HG02759 (cell line): ENCODE data around the gene CTTN.

ENCODE experiments used
- ATAC-seq: cut with Tn5 transposase; IDR thresholded peaks from one replicate; pipeline ENCODE4 v1.9.1; 2021; ENCODE audit warnings: mild to moderate bottlenecking, moderate library complexity; ENCODE audit not compliant: unreplicated experiment

Gene CTTN

GRCh38 chr11:70471254-70471653 lies 72.9 kb downstream of the CTTN start:
- no peak for ATAC-seq

GRCh38 chr11:70472240-70472639 lies 73.9 kb downstream of the CTTN start:
- ATAC-seq, result no peak

GRCh38 chr11:70473186-70473872 lies 75.0 kb downstream of the CTTN start:
- ATAC-seq, result no peak

GRCh38 chr11:70473873-70474690 lies 75.8 kb downstream of the CTTN start:
- no peak for ATAC-seq

GRCh38 chr11:70474710-70475109 lies 76.4 kb downstream of the CTTN start:
- ATAC-seq, result no peak

- ATAC-seq, result no peak
These were observed 78.3 kb downstream of the CTTN start for GRCh38 chr11:70476669-70477068.

- ATAC-seq, result no peak
These were observed 78.8 kb downstream of the CTTN start for GRCh38 chr11:70477176-70477575.

- ATAC-seq, result no peak
These were observed 79.3 kb downstream of the CTTN start for GRCh38 chr11:70477609-70478008.

GRCh38 chr11:70478166-70478890 lies 80.0 kb downstream of the CTTN start:
- no peak for ATAC-seq

GRCh38 chr11:70480711-70481110 lies 82.4 kb downstream of the CTTN start:
- ATAC-seq, result no peak

GRCh38 chr11:70481625-70482528 lies 83.5 kb downstream of the CTTN start:
- no peak for ATAC-seq

- no peak for ATAC-seq
These were observed 84.2 kb downstream of the CTTN start for GRCh38 chr11:70482529-70482917.

- ATAC-seq, result no peak
These were observed 84.9 kb downstream of the CTTN start for GRCh38 chr11:70483077-70483861.

- no peak for ATAC-seq
These were observed 85.6 kb downstream of the CTTN start for GRCh38 chr11:70483917-70484316.

- ATAC-seq, result no peak
These were observed 87.1 kb downstream of the CTTN start for GRCh38 chr11:70485326-70486025.

GRCh38 chr11:70486026-70486415 lies 87.7 kb downstream of the CTTN start:
- no peak for ATAC-seq
